CD14-positive monocyte (primary cell): Measurements from ENCODE around the gene IGF2BP2. TPM values are rescaled to one million over a fixed set of nuclear protein-coding genes. Genes with fewer than 3 reads are reported as not detected.

Experiments
- DNase-seq, 3 donors: peaks; one replicate each; pipeline ENCODE4 v3.0.0-alpha.2; 2011 to 2022
- H2AFZ ChIP-seq: 2 replicates; pipeline ENCODE4 v1.6.0; 2012; ENCODE audit warnings: mild to moderate bottlenecking, low read depth, low read length, inconsistent platforms; ENCODE audit not compliant: insufficient read depth, poor library complexity, severe bottlenecking
- H3K27ac ChIP-seq, 2 donors: 1 replicate in 1 of 2; 2 replicates in 1 of 2; pipeline ENCODE4 v1.5.1; 2012 to 2013; ENCODE audit warnings: low read length in 2 of 2, control low read depth in 1 of 2, inconsistent platforms in 1 of 2, low read depth in 1 of 2, mild to moderate bottlenecking in 1 of 2
- H3K27me3 ChIP-seq, 2 donors: one replicate each; pipeline versions ENCODE4 v1.6.0 to v1.6.1; 2011 to 2013; ENCODE audit warnings: low read length in 2 of 2; ENCODE audit not compliant: control insufficient read depth in 2 of 2, insufficient read depth in 2 of 2
- H3K36me3 ChIP-seq, 2 donors: replicated peaks in 1 of 2; 1 replicate in 1 of 2; 2 replicates in 1 of 2; pipeline versions ENCODE4 v1.5.1 to v1.6.1; 2012 to 2013; ENCODE audit warnings: low read length in 2 of 2, control low read depth in 1 of 2, inconsistent platforms in 1 of 2, mild to moderate bottlenecking in 1 of 2; ENCODE audit not compliant: insufficient read depth in 2 of 2, control insufficient read depth in 1 of 2
- H3K4me1 ChIP-seq, 2 donors: 1 replicate in 1 of 2; 2 replicates in 1 of 2; pipeline versions ENCODE4 v1.5.1 to v1.6.1; 2012 to 2013; ENCODE audit warnings: low read length in 2 of 2, control low read depth in 1 of 2, inconsistent platforms in 1 of 2, mild to moderate bottlenecking in 1 of 2, moderate library complexity in 1 of 2; ENCODE audit not compliant: insufficient read depth in 2 of 2, control insufficient read depth in 1 of 2
- H3K4me2 ChIP-seq: replicated peaks from 2 replicates; pipeline ENCODE3; 2012; ENCODE audit warnings: low read length, moderate library complexity, mild to moderate bottlenecking; ENCODE audit not compliant: poor library complexity, severe bottlenecking; ENCODE audit errors: extremely low read depth
- H3K4me3 ChIP-seq, 3 experiments: fragments of 200-600 bp in 1 of 3; sonication (generic) in 1 of 3; replicated peaks in 1 of 3; 1 replicate in 2 of 3; 2 replicates in 1 of 3; pipeline ENCODE4 v1.5.1; 2011 to 2013; ENCODE audit warnings: low read length in 3 of 3, mild to moderate bottlenecking in 3 of 3, control low read depth in 2 of 3, low read depth in 2 of 3, inconsistent platforms in 1 of 3, moderate library complexity in 1 of 3
- H3K79me2 ChIP-seq: 2 replicates; pipeline ENCODE4 v1.6.0; 2012; ENCODE audit warnings: mild to moderate bottlenecking, control low read depth, inconsistent platforms, low read length, moderate library complexity; ENCODE audit not compliant: insufficient read depth
- H3K9ac ChIP-seq: 2 replicates; pipeline ENCODE4 v1.6.0; 2017; ENCODE audit warnings: low read length, mild to moderate bottlenecking; ENCODE audit not compliant: insufficient read depth, poor library complexity, severe bottlenecking
- H3K9me3 ChIP-seq, 2 donors: replicated peaks in 1 of 2; 1 replicate in 1 of 2; 2 replicates in 1 of 2; pipeline versions ENCODE4 v1.5.1 to v1.6.1; 2012 to 2013; ENCODE audit warnings: low read length in 2 of 2, control low read depth in 1 of 2; ENCODE audit not compliant: control insufficient read depth in 1 of 2, insufficient read depth in 1 of 2
- H4K20me1 ChIP-seq: 2 replicates; pipeline ENCODE4 v1.6.0; 2012; ENCODE audit warnings: mild to moderate bottlenecking, low read length, control low read depth, moderate library complexity; ENCODE audit not compliant: insufficient read depth
- H3K27ac Mint-ChIP-seq, 7 donors: one replicate each; pipeline ENCODE4 v1.8.0; 2020; ENCODE audit warnings: mild to moderate bottlenecking in 7 of 7, mixed read lengths in 7 of 7, moderate library complexity in 6 of 7, inconsistent platforms in 2 of 7
- H3K27me3 Mint-ChIP-seq, 3 donors: one replicate each; pipeline ENCODE4 v1.8.0; 2021 to 2022; ENCODE audit warnings: low read depth in 3 of 3, mild to moderate bottlenecking in 3 of 3, mixed read lengths in 3 of 3, moderate library complexity in 3 of 3, inconsistent platforms in 1 of 3
- H3K36me3 Mint-ChIP-seq, 2 donors: one replicate each; pipeline ENCODE4 v1.8.0; 2020; ENCODE audit warnings: mixed read lengths in 2 of 2, inconsistent platforms in 1 of 2, mild to moderate bottlenecking in 1 of 2
- H3K4me1 Mint-ChIP-seq: one replicate; pipeline ENCODE4 v1.8.0; 2020; ENCODE audit warnings: mild to moderate bottlenecking, mixed read lengths
- H3K4me3 Mint-ChIP-seq, 2 donors: one replicate each; pipeline ENCODE4 v1.8.0; 2020; ENCODE audit warnings: mild to moderate bottlenecking in 2 of 2, mixed read lengths in 2 of 2, moderate library complexity in 1 of 2
- H3K9me3 Mint-ChIP-seq, 7 donors: one replicate each; pipeline ENCODE4 v1.8.0; 2020 to 2022; ENCODE audit warnings: mixed read lengths in 7 of 7, mild to moderate bottlenecking in 6 of 7, moderate library complexity in 6 of 7, inconsistent platforms in 2 of 7
- WGBS: methylation state at CpG from one replicate; pipeline ENCODE4 v1.1.5; 2013; ENCODE audit warnings: missing lambda C conversion rate; ENCODE audit not compliant: insufficient coverage; 5-methylcytosine and 5-hydroxymethylcytosine counted together
- intact Hi-C, 2 donors: fragments of 100-400 bp; cut with micrococcal nuclease; formaldehyde crosslinking; loops; one replicate each; pipeline versions ENCODE4 v1.15.0 to v1.15.1; 2023
- polyA plus RNA-seq, 3 donors: library from polyadenylated mRNA; depleted of rRNA in 1 of 3; unstranded in 2 of 3; stranded (reverse) in 1 of 3; fragments of 300-500 nt in 2 of 3; fragments of >200 nt in 1 of 3; fragmentation: Illumina TruSeq in 2 of 3; gene quantifications; 1 replicate in 2 of 3; 2 replicates in 1 of 3; pipeline ENCODE4 v1.2.3, GENCODE V29; 2012 to 2021
- TF ChIP-seq, protein P1 (sequence below): fragments of 200-600 bp; IDR thresholded peaks from one replicate; pipeline ENCODE4 v1.8.0; 2022; ENCODE audit warnings: antibody characterized with exemption, mild to moderate bottlenecking

Gene IGF2BP2
- polyA plus RNA-seq, 3 donors: 0.78 to 2.8 (median 1.00) TPM

DNA sequence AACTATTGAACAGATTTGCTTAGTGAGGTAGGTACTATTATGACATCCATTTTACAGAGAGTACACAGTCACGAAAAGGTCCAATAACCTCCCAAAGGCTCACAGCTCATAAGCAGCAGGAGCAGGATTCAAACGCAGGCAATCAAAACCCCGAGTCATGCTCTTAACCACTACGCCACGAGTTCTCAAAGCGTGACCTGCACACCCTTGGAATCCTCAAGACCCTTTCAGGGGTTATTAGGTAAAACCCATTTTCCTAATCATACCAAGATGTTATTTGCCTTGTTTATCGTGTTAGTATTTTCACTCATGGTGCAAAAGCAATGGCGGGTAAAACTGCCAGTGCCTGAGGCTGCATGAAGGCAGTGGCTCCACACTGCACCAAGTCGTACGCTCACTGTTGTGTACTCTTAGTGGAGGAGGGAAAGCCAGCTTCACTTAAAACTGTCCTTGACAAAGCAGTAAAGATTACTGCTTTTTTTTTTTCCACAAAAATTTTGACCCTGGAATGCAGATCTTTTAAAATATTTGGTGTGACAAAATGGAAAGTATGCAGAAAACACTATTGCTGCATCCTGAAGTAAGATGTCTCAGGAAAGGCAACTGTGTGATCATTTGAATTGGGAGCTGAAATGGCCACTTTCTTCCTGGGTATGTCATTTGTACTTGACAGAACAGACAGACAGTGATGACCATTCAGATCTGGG, 96.1 kb downstream of the IGF2BP2 start:
- WGBS: 11% methylated on average over 6 of the region's 10 CpGs

DNA sequence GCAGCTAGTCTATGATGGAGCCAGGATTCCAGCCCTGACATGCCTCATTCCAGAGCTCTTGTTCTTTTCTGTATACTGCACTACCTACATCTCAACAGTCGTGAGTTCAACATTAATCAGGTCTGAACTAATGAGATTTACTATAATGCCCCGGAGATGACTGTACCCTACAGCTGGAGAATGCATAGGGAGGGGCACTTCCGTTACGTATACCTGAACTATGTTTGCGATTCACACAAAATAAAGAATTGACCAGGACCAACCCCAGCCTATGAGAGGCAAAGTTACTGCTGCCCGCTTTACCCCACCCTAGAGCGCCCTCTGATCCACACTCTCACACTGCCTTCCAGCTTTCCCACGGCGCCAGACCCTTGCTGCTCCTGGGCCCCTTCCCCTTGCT, 97.0 kb downstream of the IGF2BP2 start:
- Histone ChIP-seq H3K36me3 (no peaks in the 10 kb centered on the region), H3K79me2 (peaks cover 81% of the 10 kb centered on the region), H3K27ac (peak overlapping the region in 1 of 2 donors; percentile 31), H3K27me3 (no peaks in the 10 kb centered on the region), H3K4me1 (peaks cover 22 to 42% of the 10 kb centered on the region in 2 donors), H2AFZ (no peak overlapping the region), H3K9ac (no peak overlapping the region), H3K4me2 (no peak overlapping the region), H3K9me3 (no peaks in the 10 kb centered on the region), H4K20me1 (no peaks in the 10 kb centered on the region), H3K4me3 (no peak overlapping the region)
- intact Hi-C loops: loop anchor here in 1 of 2 donors (5.0 kb wide), 1 partner anchor 41 kb away; no protein-coding TSS in a partner anchor
- DNase-seq: no peak
- no peak overlapping the region for H3K4me3 Mint-ChIP-seq
- H3K4me1 Mint-ChIP-seq: peaks cover 42% of the 10 kb centered on the region
- peaks cover 0 to 5% (median 0%) of the 10 kb centered on the region in 7 donors for H3K9me3 Mint-ChIP-seq
- peaks cover 0 to 2% (median 1%) of the 10 kb centered on the region in 3 donors for H3K27me3 Mint-ChIP-seq
- peaks cover 0 to 4% of the 10 kb centered on the region in 2 donors for H3K36me3 Mint-ChIP-seq
- WGBS: 93% methylated on average over 6 of the region's 9 CpGs
- TF ChIP-seq, protein P1, sequence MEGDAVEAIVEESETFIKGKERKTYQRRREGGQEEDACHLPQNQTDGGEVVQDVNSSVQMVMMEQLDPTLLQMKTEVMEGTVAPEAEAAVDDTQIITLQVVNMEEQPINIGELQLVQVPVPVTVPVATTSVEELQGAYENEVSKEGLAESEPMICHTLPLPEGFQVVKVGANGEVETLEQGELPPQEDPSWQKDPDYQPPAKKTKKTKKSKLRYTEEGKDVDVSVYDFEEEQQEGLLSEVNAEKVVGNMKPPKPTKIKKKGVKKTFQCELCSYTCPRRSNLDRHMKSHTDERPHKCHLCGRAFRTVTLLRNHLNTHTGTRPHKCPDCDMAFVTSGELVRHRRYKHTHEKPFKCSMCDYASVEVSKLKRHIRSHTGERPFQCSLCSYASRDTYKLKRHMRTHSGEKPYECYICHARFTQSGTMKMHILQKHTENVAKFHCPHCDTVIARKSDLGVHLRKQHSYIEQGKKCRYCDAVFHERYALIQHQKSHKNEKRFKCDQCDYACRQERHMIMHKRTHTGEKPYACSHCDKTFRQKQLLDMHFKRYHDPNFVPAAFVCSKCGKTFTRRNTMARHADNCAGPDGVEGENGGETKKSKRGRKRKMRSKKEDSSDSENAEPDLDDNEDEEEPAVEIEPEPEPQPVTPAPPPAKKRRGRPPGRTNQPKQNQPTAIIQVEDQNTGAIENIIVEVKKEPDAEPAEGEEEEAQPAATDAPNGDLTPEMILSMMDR: no peak
- H3K27ac Mint-ChIP-seq: peak overlapping the region; percentile 51 to 93 (median 71)

More for the DNA sequence above, 96.1 kb downstream of the IGF2BP2 start:
- peaks cover 48% of the 10 kb centered on the region for H3K4me1 Mint-ChIP-seq
- Histone ChIP-seq H3K36me3 (no peaks in the 10 kb centered on the region), H3K27me3 (no peaks in the 10 kb centered on the region), H3K4me1 (peaks cover 22 to 44% of the 10 kb centered on the region in 2 donors), H3K9ac (no peak overlapping the region), H3K79me2 (peaks cover 79% of the 10 kb centered on the region), H3K4me2 (peak overlapping the region; percentile 30), H2AFZ (peak overlapping the region; percentile 15), H3K27ac (peak overlapping the region; percentile 1 to 77), H3K4me3 (peak overlapping the region in 1 of 3 experiments; percentile 37), H4K20me1 (no peaks in the 10 kb centered on the region), H3K9me3 (no peaks in the 10 kb centered on the region)
- peak overlapping the region in 1 of 2 donors; percentile 21 for H3K4me3 Mint-ChIP-seq
- intact Hi-C loops: loop anchor here in 1 of 2 donors (5.0 kb wide), 1 partner anchor 41 kb away; no protein-coding TSS in a partner anchor
- TF ChIP-seq, protein P1: no peak
- H3K9me3 Mint-ChIP-seq: peaks cover 0 to 5% (median 0%) of the 10 kb centered on the region in 7 donors
- H3K27ac Mint-ChIP-seq: peak overlapping the region; percentile 65 to 93 (median 88)
- H3K27me3 Mint-ChIP-seq: peaks cover 0 to 2% (median 1%) of the 10 kb centered on the region in 3 donors
- peak in 1 of 3 donors; percentile 46 for DNase-seq
- H3K36me3 Mint-ChIP-seq: peaks cover 0 to 4% of the 10 kb centered on the region in 2 donors
